Astrocyte of the spinal cord (primary cell): ENCODE measurements around the gene PAPPA.

Experiments used
- DNase-seq: peaks from one replicate; pipeline ENCODE4 v3.0.0; 2011; ENCODE audit warnings: low read depth, low spot score
- H3K4me3 ChIP-seq: 2 replicates; pipeline ENCODE4 v1.5.1; 2011; ENCODE audit warnings: low read depth, mild to moderate bottlenecking, low read length, moderate library complexity
- in situ Hi-C: cut with HindIII; loops from 2 replicates; pipeline ENCODE4 v1.10.0; 2017; ENCODE audit warnings: low sequenced_read_pairs
- TF ChIP-seq, protein P1 (sequence below): IDR thresholded peaks from 2 replicates; pipeline ENCODE4 v1.5.1; 2012; ENCODE audit warnings: low read depth, mild to moderate bottlenecking, low read length, inconsistent platforms

Gene PAPPA

DNA sequence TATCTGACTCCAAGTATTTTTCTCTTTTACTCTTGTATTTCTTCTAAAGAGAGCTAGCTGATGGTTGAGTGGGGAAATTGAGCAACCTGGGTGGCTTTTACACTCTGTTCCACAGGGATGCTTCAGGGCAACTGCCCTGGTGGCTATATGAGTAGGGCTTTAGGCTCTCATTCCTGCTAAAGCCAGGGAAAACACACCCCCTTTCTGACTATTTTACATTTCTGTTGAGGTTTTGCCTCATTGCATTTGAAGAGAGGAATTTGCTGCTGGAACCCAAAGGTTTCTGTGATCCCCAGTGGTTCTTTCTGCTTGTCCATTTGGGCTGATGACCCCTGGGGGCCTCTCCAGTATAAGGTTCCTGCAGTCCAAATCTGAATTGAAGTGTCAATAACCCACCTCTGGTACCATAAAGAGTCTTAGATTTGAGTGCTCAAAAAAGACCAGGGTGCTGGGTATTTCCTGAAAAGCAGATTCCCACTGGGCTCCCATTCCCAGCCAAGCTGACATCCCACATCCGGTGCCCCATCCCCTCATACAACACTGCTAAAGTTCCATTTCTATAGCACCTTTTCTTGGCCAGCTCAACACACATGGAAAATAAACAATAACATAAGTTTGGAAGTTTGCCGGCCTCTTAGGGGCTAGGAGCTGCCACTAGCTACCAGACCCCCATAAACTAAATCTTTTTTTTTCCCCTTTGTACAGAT is 59.5 kb downstream of the PAPPA start:
- in situ Hi-C loops, result no loop called here
- no peak for DNase-seq
- no peak overlapping the region for H3K4me3 ChIP-seq
- TF ChIP-seq, protein P1, sequence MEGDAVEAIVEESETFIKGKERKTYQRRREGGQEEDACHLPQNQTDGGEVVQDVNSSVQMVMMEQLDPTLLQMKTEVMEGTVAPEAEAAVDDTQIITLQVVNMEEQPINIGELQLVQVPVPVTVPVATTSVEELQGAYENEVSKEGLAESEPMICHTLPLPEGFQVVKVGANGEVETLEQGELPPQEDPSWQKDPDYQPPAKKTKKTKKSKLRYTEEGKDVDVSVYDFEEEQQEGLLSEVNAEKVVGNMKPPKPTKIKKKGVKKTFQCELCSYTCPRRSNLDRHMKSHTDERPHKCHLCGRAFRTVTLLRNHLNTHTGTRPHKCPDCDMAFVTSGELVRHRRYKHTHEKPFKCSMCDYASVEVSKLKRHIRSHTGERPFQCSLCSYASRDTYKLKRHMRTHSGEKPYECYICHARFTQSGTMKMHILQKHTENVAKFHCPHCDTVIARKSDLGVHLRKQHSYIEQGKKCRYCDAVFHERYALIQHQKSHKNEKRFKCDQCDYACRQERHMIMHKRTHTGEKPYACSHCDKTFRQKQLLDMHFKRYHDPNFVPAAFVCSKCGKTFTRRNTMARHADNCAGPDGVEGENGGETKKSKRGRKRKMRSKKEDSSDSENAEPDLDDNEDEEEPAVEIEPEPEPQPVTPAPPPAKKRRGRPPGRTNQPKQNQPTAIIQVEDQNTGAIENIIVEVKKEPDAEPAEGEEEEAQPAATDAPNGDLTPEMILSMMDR, result no peak

DNA sequence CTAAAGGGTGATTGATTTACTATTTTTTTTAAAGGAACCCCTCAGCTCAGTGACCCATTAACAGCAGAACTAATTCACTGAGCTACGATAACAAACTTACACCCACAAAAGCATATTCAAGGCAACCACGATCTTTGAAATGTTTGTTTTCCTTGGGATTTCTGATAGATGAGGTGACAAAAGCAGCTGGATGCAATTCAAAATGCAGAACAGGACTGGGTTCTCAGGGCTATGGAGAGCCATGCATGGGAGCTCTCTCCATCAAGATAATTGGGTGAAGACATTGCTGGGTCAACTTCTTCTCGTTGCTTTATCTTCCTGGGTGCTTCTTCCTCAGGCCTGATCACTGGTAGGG is 60.1 kb downstream of the PAPPA start:
- H3K4me3 ChIP-seq, result no peak overlapping the region
- no peak for DNase-seq
- in situ Hi-C loops, result no loop called here
- TF ChIP-seq, protein P1, result no peak

DNA sequence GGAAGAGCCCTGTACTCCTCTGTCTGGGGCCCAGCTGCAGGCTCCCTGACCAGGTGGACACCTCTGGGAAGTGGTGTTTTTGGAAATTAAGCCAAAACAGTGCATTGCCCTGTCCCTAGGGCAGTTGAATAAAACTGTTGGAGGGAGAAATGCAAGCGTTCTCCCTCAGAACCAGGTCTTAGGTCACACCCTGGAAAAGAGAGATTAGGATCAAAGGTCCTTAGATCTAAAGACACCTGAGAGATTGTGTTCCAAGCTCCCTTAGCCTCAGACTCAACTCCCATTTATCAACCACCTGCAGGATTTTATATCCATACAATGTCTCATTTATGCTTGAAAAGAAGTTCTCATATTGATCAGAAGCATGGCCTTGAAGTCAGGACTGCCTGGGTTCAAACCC is 64.8 kb downstream of the PAPPA start:
- TF ChIP-seq, protein P1, result no peak
- no peak for DNase-seq
- no peak overlapping the region for H3K4me3 ChIP-seq
- in situ Hi-C loops, result no loop called here

DNA sequence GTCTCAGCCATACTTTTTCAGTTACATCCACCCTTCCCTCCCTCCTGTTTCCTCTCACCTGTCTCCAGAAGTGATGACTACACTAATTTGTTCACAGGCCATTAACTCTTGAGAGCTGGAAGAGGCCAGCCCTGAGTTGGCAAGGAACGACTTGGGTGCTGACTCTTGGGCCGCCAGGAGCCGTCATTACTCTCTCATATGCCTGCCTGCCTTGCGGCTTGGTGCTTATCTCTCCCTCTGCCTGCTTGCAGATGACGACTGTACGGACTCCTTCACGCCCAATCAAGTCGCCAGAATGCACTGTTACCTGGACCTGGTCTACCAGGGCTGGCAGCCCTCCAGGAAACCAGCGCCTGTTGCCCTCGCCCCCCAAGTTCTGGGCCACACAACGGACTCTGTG is 66.1 kb downstream of the PAPPA start:
- in situ Hi-C loops, result no loop called here
- TF ChIP-seq, protein P1, result no peak
- H3K4me3 ChIP-seq, result no peak overlapping the region
- DNase-seq, result no peak

DNA sequence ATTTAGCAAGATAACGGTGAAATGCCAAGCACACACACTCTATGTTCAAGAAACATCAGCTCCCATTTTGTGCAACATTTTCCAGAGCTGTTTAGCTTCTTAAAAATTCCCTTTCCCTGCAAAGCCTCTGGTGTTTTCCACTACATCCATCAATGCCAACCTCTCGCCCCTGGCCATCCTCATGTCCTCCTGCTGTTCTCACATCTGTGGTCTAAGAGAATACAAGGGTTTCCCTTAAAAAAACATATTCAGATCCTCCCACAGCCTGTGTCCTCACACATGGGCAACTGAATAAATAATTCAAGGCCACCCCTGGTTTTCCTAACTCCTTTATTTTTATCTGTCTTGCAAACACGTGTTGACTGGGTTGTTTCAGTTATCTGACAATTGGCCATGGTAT is 70.3 kb downstream of the PAPPA start:
- peak; percentile 38 for DNase-seq
- TF ChIP-seq, protein P1, result no peak
- in situ Hi-C loops, result no loop called here
- no peak overlapping the region for H3K4me3 ChIP-seq

DNA sequence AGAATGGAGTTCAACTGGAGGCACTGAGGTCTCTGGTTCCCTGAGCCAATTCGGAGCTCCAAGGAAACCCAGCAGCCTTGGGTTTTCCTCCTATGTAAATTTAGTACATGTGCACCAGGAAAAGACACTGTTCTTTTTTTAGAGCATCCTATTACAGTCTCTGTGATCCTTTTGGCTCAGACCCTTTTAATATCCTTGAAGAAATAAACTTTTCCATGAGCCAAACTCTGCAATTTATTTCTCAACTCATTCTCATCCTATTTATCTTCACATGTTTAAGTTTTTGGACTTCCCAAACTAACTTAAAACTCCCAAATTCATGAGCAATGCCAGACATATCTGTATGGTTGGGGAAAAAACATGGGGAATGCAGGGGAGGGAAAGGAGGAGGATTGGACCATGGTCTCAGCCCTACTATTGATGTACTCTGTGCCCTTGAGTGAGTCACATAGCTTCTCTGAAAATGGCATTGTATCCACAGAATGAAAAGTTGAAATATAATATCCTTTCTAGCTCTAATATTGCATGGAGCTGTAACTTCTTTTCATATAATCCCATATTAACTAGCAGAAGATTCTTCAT is 76.6 kb downstream of the PAPPA start:
- TF ChIP-seq, protein P1, result no peak
- in situ Hi-C loops, result no loop called here
- no peak for DNase-seq
- H3K4me3 ChIP-seq, result no peak overlapping the region
